GM10266 (cell line): ENCODE data around the gene LTBP1.
A peak's percentile ranks its signal among the peaks of the same experiment; 100 is the strongest.

Experiments
- DNase-seq: peaks from one replicate; pipeline ENCODE4 v3.0.0; 2012; ENCODE audit errors: extremely low spot score
- CTCF ChIP-seq: IDR thresholded peaks from 2 replicates; pipeline ENCODE4 v1.5.1; 2012; ENCODE audit warnings: mild to moderate bottlenecking, low read depth; ENCODE audit not compliant: control insufficient read depth, insufficient read depth; ENCODE audit errors: missing control alignments

Gene LTBP1

GRCh38 chr2:32946314-32947075 is at the start of gene LTBP1:
TSS of gene LTBP1 (plus strand) at chr2:32946953. CDS start at chr2:32947325, 372 bp downstream.
- DNase-seq = peak; percentile 78
- peak; percentile 78 for TF ChIP-seq CTCF

- no peak for DNase-seq
- TF ChIP-seq CTCF = no peak
Measured at GRCh38 chr2:32900246-32900973, 46.3 kb upstream of the LTBP1 start.

GRCh38 chr2:32901313-32901712 is 45.4 kb upstream of the LTBP1 start:
- DNase-seq = no peak
- TF ChIP-seq CTCF = no peak

- no peak for TF ChIP-seq CTCF
- DNase-seq = no peak
Measured at GRCh38 chr2:32902174-32902573, 44.6 kb upstream of the LTBP1 start.

- no peak for DNase-seq
- TF ChIP-seq CTCF = no peak
Measured at GRCh38 chr2:32902986-32903385, 43.8 kb upstream of the LTBP1 start.

GRCh38 chr2:32904074-32904473 is 42.7 kb upstream of the LTBP1 start:
- no peak for TF ChIP-seq CTCF
- no peak for DNase-seq

GRCh38 chr2:32904751-32905150 is 42.0 kb upstream of the LTBP1 start:
- no peak for TF ChIP-seq CTCF
- DNase-seq = no peak
